ENCODE data around the gene MINDY4.
"Not testable (repeated sequence)": the region's sequence is repeated elsewhere in the genome, so short reads cannot be mapped to it uniquely, and the experiment has no call there.

MINDY4 gene

GRCh38 chr7:30796105-30796869 lies 25.1 kb downstream of the MINDY4 start:
- no peak for FAIRE-seq
- no peak for TF ChIP-seq POLR2A (IDR thresholded peaks at IDR 0.05; ENCODE audit: low read depth, low read length)
- DNase-seq (ENCODE audit: insufficient read length, low spot score): no peak

- DNase-seq (ENCODE audit: insufficient read length, low spot score) (no peak), FAIRE-seq (no peak)
- no peak for TF ChIP-seq POLR2A (IDR thresholded peaks at IDR 0.05; ENCODE audit: low read depth, low read length)
Observed at GRCh38 chr7:30797176-30798040, 26.2 kb downstream of the MINDY4 start.

GRCh38 chr7:30799206-30799975 lies 28.2 kb downstream of the MINDY4 start:
- TF ChIP-seq POLR2A (IDR thresholded peaks at IDR 0.05; ENCODE audit: low read depth, low read length): no peak
- DNase-seq (ENCODE audit: insufficient read length, low spot score): peak; percentile 91
- peak; percentile 33 for FAIRE-seq

- FAIRE-seq (no peak), DNase-seq (ENCODE audit: insufficient read length, low spot score) (no peak)
- TF ChIP-seq POLR2A (IDR thresholded peaks at IDR 0.05; ENCODE audit: low read depth, low read length): no peak
Observed at GRCh38 chr7:30799976-30800661, 28.9 kb downstream of the MINDY4 start.

- TF ChIP-seq POLR2A (IDR thresholded peaks at IDR 0.05; ENCODE audit: low read depth, low read length): no peak
- no peak for FAIRE-seq
- peak; percentile 82 for DNase-seq (ENCODE audit: insufficient read length, low spot score)
Observed at GRCh38 chr7:30800785-30801252, 29.6 kb downstream of the MINDY4 start.

- DNase-seq (ENCODE audit: insufficient read length, low spot score) (no peak), FAIRE-seq (no peak)
- TF ChIP-seq POLR2A (IDR thresholded peaks at IDR 0.05; ENCODE audit: low read depth, low read length): no peak
Observed at GRCh38 chr7:30802812-30803211, 31.6 kb downstream of the MINDY4 start.

- DNase-seq (ENCODE audit: insufficient read length, low spot score) (peak; percentile 51), FAIRE-seq (no peak)
- no peak for TF ChIP-seq POLR2A (IDR thresholded peaks at IDR 0.05; ENCODE audit: low read depth, low read length)
Observed at GRCh38 chr7:30804078-30804661, 33.0 kb downstream of the MINDY4 start.

GRCh38 chr7:30805081-30805691 lies 34.0 kb downstream of the MINDY4 start:
- FAIRE-seq (no peak), DNase-seq (ENCODE audit: insufficient read length, low spot score) (no peak)
- no peak for TF ChIP-seq POLR2A (IDR thresholded peaks at IDR 0.05; ENCODE audit: low read depth, low read length)

GRCh38 chr7:30805931-30806330 lies 34.7 kb downstream of the MINDY4 start:
- no peak for TF ChIP-seq POLR2A (IDR thresholded peaks at IDR 0.05; ENCODE audit: low read depth, low read length)
- no peak for FAIRE-seq
- DNase-seq (ENCODE audit: insufficient read length, low spot score): no peak

GRCh38 chr7:30807477-30807876 lies 36.3 kb downstream of the MINDY4 start:
- not testable (repeated sequence) for DNase-seq (ENCODE audit: insufficient read length, low spot score); FAIRE-seq

GRCh38 chr7:30807941-30808340 lies 36.7 kb downstream of the MINDY4 start:
- FAIRE-seq; DNase-seq (ENCODE audit: insufficient read length, low spot score): not testable (repeated sequence)

GRCh38 chr7:30810986-30811385 lies 39.8 kb downstream of the MINDY4 start:
- no peak for DNase-seq (ENCODE audit: insufficient read length, low spot score)

GRCh38 chr7:30812676-30813075 lies 41.5 kb downstream of the MINDY4 start:
- no peak for TF ChIP-seq POLR2A (IDR thresholded peaks at IDR 0.05; ENCODE audit: low read depth, low read length)
- FAIRE-seq (no peak), DNase-seq (ENCODE audit: insufficient read length, low spot score) (no peak)

More at GRCh38 chr7:30810986-30811385, 39.8 kb downstream of the MINDY4 start:
- no peak for TF ChIP-seq POLR2A (IDR thresholded peaks at IDR 0.05; ENCODE audit: low read depth, low read length)
- FAIRE-seq: no peak

Data from H54 (cell line).